AG04449 (cell line): ENCODE measurements around the gene AGBL4.
A peak's percentile ranks its signal among the peaks of the same experiment; 100 is the strongest.

ENCODE experiments used
- CTCF ChIA-PET: fragments of 350-600 bp; formaldehyde crosslinking; extraction: SDS; loops from one replicate; lab custom pipeline; 2021; ENCODE audit warnings: antibody characterized with exemption; lab: Yijun Ruan, JAX
- POLR2A ChIA-PET: fragments of 400-600, 350-600 bp; formaldehyde crosslinking; extraction: SDS; loops from one replicate; lab custom pipeline; 2020; ENCODE audit warnings: antibody characterized with exemption, inconsistent platforms; lab: Yijun Ruan, JAX
- DNase-seq: peaks from one replicate; pipeline ENCODE4 v3.0.0-alpha.2; 2010; ENCODE audit warnings: low read depth, low spot score
- H3K4me3 ChIP-seq: 2 replicates; pipeline ENCODE4 v1.5.1; 2011; ENCODE audit warnings: low read depth, mild to moderate bottlenecking, control low read depth, low read length
- TF ChIP-seq, protein P1 (sequence below): IDR thresholded peaks from one replicate; pipeline ENCODE4 v1.5.1; 2011; ENCODE audit warnings: mild to moderate bottlenecking, moderate library complexity, low read length, control low read depth, inconsistent platforms; ENCODE audit not compliant: insufficient read depth; ENCODE audit errors: missing control alignments

The AGBL4 gene

DNA sequence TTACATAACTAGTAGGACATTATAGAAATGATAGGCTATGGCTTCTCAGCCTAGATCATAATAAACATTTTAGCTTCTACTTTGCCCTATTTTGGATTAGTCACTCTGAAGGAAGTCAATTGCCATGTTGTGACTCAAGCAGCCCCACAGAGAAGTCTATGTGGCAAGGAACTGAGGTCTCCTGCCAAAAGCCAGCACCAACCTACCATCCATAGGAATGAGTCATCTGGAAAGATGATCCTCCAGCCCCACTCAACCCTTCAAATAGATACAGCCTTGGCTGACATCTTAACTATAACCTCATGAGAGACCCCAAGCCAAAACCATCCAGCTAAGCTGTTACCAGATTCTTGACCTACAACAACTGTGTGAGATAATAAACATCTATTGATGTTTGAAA, 1170.7 kb downstream of the AGBL4 start:
- DNase-seq = peak; percentile 79
- H3K4me3 ChIP-seq = no peak overlapping the region
- CTCF ChIA-PET = interaction anchor here (1.2 kb wide), 1 partner anchor 175 kb away, joined by 3 read pairs; no protein-coding TSS in a partner anchor
- TF ChIP-seq, protein P1, sequence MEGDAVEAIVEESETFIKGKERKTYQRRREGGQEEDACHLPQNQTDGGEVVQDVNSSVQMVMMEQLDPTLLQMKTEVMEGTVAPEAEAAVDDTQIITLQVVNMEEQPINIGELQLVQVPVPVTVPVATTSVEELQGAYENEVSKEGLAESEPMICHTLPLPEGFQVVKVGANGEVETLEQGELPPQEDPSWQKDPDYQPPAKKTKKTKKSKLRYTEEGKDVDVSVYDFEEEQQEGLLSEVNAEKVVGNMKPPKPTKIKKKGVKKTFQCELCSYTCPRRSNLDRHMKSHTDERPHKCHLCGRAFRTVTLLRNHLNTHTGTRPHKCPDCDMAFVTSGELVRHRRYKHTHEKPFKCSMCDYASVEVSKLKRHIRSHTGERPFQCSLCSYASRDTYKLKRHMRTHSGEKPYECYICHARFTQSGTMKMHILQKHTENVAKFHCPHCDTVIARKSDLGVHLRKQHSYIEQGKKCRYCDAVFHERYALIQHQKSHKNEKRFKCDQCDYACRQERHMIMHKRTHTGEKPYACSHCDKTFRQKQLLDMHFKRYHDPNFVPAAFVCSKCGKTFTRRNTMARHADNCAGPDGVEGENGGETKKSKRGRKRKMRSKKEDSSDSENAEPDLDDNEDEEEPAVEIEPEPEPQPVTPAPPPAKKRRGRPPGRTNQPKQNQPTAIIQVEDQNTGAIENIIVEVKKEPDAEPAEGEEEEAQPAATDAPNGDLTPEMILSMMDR = no peak
- POLR2A ChIA-PET = interaction anchor here (0.7 to 0.8 kb wide), 2 partner anchors 23 to 26 kb away, joined by 3 read pairs; no protein-coding TSS in a partner anchor

DNA sequence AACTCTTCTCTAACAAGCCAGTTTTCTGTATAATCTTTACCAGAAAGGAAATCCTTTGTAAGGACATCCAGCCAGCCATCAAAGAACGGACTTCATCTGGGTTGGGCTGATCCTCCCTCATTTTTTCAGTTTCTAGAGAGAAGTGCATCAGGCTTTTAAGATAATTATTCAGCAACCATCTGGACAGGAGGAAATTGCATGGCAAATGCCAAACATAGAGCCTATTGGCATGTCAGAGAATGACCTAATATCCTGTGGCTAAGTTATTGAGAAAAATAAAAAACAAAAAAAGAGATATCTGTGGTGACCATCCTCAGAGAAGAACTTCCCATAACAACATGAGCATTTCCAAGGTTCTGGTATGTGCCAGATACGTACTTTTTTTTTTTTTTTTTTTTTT, 1172.1 kb downstream of the AGBL4 start:
- POLR2A ChIA-PET = no interaction called here
- no peak overlapping the region for H3K4me3 ChIP-seq
- CTCF ChIA-PET = no interaction called here

DNA sequence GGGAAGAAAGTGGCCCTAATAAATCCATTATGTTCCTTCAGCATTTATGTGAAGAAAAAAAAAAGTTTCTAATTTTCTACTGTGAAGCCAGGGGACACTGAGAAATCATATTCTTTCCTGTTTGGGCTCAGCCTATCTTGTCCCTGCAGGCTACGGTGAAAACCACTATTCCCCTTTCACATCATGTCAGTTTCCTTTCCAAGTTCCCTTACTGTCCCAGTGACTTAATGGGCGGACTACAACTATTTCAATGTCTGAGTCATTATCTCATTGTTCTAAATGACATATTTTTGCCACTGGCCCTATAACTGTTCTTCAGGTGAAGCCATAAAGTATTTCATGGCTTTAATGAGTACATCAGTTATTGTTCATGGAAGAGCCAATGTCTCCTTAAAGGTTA, 1175.7 kb downstream of the AGBL4 start:
- no peak for DNase-seq
- ChIA-PET POLR2A (no interaction called here), CTCF (no interaction called here)
- no peak overlapping the region for H3K4me3 ChIP-seq
- TF ChIP-seq, protein P1 = no peak

More for the DNA sequence above, 1172.1 kb downstream of the AGBL4 start:
- TF ChIP-seq, protein P1 = no peak
- no peak for DNase-seq

DNA sequence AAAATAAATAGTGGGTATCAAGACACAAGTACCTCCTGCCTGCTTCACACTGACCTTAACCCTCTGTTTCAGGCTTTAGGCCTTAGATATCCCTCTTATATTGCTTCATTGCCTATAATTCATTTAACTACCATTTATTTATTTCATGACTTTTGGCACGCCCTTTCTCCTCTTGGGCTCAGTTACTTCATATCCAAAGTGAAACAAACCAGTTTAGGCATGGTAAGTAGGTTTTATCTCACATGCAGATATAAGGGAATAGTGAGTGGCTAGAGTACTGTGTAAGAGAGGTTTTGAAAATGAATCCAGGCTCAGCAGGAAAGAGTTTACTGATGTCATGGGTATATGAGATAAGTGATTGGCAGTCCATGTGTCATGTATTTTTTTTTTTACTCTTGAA, 1177.3 kb downstream of the AGBL4 start:
- ChIA-PET POLR2A (no interaction called here), CTCF (interaction anchor here (1.5 kb wide), 1 partner anchor 29 kb away, joined by 3 read pairs; no protein-coding TSS in a partner anchor)
- H3K4me3 ChIP-seq = no peak overlapping the region
- no peak for DNase-seq
- TF ChIP-seq, protein P1 = no peak

DNA sequence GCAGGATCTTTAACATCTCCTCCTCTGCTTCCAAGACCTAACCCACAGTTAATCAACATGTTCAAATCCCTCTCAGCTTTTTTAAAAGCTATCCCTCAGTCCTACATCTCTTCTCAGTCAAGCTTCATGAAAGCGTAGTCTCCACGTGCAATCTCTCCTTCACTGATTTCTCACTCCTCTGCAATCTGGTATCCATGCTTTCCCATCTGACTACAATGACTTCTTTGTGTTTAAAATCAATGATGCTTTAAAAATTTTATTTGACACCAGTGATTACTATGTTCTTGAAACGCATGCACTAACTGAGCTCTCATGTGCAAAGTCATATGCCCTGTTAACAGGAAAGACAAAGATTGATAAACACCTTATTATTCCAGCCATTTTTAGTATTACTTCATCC, 1179.6 kb downstream of the AGBL4 start:
- CTCF ChIA-PET = interaction anchor here (0.7 kb wide), 1 partner anchor 26 kb away, joined by 3 read pairs; no protein-coding TSS in a partner anchor
- DNase-seq = no peak
- POLR2A ChIA-PET = no interaction called here
- TF ChIP-seq, protein P1 = no peak
- no peak overlapping the region for H3K4me3 ChIP-seq

DNA sequence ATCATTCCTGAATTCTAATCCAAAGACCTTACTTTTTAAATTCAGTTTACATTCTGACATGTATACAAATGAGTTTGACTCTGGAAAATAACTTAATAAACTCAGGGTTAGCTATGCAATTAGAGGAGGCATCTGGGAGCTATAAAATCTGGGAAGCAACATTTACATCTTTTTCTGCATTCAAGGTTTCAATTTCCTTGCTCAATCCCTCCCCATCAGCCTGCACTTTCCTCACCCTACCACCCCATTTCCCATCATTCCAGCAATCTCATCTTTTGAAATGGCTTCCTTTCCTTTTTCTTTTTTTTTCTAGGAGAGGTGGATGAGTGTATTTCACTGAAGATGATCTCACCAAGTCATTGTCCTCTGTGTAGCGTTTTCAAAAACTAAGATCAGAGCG, 1181.8 kb downstream of the AGBL4 start:
- CTCF ChIA-PET = no interaction called here
- DNase-seq = no peak
- H3K4me3 ChIP-seq = no peak overlapping the region
- TF ChIP-seq, protein P1 = no peak
- POLR2A ChIA-PET = no interaction called here
